ENCODE results near the gene KCNA1. TPM values are rescaled to one million over a fixed set of nuclear protein-coding genes. Genes with fewer than 3 reads are reported as not detected.

The KCNA1 gene
- total RNA-seq, 1 experiment from 2014 or later, result not detected

DNA sequence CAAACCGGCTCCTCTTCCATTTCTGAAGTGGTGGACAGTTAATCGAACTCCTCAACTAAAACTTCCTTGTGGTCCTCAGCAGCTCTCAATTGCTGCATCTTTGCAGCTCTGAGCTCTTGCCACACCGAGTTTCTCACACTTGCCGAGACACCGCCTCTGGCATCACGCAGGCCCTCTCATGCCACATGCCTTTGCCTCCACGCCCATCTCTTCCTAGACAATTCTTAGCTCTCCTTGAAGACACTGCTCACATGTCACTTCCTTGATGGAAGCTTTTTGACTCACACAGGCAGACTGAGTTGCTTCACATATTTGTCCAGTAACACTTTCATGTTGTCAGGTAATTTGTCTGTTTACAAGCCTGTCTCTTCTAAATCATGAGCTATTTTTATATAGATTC, 29.2 kb downstream of the KCNA1 start:
- Histone ChIP-seq H3K27me3 (ENCODE audit: control insufficient read depth, insufficient read depth, low read length) (no peaks in the 10 kb centered on the region), H3K36me3 (replicated peaks; ENCODE audit: control insufficient read depth, insufficient read depth, low read length) (no peaks in the 10 kb centered on the region)

GRCh38 chr12:4939418-4940023, 29.8 kb downstream of the KCNA1 start:
- Histone ChIP-seq H3K4me3 (ENCODE audit: insufficient read depth, low read depth, low read length) (no peak overlapping the region), H3K27me3 (ENCODE audit: control insufficient read depth, insufficient read depth, low read length) (no peaks in the 10 kb centered on the region), H3K36me3 (replicated peaks; ENCODE audit: control insufficient read depth, insufficient read depth, low read length) (no peaks in the 10 kb centered on the region)
- no peak for DNase-seq

More for the DNA sequence above, 29.2 kb downstream of the KCNA1 start:
- H3K4me3 ChIP-seq (ENCODE audit: insufficient read depth, low read depth, low read length), result no peak overlapping the region
- no peak for DNase-seq

DNA sequence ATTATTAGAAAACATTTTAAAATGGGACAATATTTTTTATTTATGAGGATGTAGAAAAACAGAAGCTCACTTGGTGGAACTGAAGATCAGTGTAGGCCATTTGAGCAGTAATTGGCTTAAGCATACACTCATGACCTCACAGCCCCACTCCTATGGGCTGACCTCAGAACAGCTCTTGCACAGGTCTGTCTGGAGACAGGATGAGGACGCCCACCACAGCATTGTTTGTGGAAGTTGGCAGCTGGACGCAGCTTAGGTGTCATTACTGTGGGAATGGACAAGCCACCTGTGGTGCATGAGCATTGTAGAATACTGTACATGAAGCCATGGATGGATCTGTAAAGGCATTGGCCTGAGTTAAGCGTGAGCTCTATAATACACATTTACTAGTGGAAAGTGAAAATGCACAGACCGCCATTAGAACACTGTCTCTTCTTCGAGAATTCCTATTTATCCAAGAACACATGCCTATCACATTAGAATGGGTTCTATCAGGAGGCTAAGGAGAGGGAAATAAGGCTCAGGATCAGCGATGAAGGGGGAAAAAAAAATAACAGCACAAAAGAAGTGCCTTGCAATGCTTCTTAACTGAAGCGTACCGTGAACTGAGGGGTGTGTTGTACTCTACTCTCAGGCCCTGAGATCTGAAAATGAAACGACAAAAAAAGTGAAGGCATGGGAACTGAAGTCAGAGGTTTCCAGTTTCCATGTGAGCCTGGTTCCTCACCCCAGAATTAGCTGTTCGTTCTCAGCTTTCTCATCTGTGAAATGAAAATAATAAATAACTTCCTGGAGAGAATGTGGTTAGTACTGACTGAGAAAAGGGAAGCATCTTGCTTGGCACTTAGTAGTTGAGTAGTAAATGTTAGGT, 33.6 kb downstream of the KCNA1 start:
- H3K4me3 ChIP-seq (ENCODE audit: insufficient read depth, low read depth, low read length), result no peak overlapping the region
- no peaks in the 10 kb centered on the region for H3K27me3 ChIP-seq (ENCODE audit: control insufficient read depth, insufficient read depth, low read length)
- DNase-seq, result no peak
- H3K36me3 ChIP-seq (replicated peaks; ENCODE audit: control insufficient read depth, insufficient read depth, low read length), result no peaks in the 10 kb centered on the region

DNA sequence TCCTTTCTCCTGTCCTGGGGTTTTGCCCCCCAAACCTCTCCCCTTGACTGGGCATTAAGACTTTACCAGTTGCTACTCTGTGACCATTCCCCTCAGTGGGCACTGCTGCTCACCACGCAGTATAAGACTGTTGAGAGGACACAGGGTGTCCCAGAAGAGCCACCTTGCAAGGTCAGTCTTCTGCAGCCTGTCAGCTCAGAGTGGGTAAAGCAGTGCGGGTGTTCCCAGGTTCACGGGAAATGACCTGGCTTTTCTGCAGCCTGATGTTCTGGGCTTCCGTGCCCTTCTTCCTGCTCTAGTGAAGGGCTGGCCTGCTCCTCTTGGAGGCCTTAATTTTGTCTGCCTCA, 34.2 kb downstream of the KCNA1 start:
- no peaks in the 10 kb centered on the region for H3K27me3 ChIP-seq (ENCODE audit: control insufficient read depth, insufficient read depth, low read length)
- no peak overlapping the region for H3K4me3 ChIP-seq (ENCODE audit: insufficient read depth, low read depth, low read length)
- no peak for DNase-seq
- H3K36me3 ChIP-seq (replicated peaks; ENCODE audit: control insufficient read depth, insufficient read depth, low read length), result no peaks in the 10 kb centered on the region

DNA sequence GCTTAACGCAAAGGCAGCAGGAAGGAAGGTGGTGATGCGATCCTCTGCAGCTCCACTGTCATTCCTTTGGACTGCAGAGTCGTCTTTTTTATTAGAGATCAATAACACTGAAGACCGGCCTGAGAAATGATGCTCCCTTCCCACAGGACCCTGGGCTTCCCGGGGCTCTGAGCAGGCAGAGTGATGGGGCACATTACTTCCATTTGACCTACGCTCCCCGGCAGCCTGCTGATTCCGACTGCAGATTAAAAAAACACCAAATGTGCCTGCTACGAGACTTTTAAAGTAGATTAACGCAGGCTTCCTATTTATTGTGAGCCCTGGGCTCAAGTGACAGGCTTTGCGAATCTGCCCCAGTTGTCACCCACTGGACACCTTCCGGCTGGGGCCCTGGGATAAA, 37.5 kb downstream of the KCNA1 start:
- Histone ChIP-seq H3K36me3 (replicated peaks; ENCODE audit: control insufficient read depth, insufficient read depth, low read length) (no peaks in the 10 kb centered on the region), H3K4me3 (ENCODE audit: insufficient read depth, low read depth, low read length) (no peak overlapping the region), H3K27me3 (ENCODE audit: control insufficient read depth, insufficient read depth, low read length) (no peaks in the 10 kb centered on the region; the same call in 1 of the 2 replicates)
- no peak for DNase-seq

DNA sequence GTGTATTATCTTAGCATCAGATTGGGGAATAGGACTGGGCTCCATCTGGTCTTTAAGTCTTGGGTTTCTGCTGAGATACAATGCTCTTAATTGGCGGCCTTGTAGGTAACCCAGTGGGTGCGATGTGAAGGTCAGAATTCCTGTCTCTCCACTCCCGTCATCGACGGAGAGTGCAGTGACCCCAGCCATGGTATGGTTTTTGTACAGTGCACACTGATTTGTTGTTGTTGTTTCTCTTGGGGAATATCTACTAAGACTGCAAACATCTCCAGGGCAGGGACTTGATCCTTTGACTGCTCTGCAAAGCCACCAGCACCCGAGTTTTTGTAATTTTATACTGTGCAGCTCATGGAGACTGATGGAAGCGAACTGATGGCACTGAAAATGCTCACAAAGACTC, 41.4 kb downstream of the KCNA1 start:
- H3K4me3 ChIP-seq (ENCODE audit: insufficient read depth, low read depth, low read length), result no peak overlapping the region
- H3K27me3 ChIP-seq (ENCODE audit: control insufficient read depth, insufficient read depth, low read length), result peaks cover 2% of the 10 kb centered on the region; the same call in 1 of the 2 replicates
- no peaks in the 10 kb centered on the region for H3K36me3 ChIP-seq (replicated peaks; ENCODE audit: control insufficient read depth, insufficient read depth, low read length)
- no peak for DNase-seq

- DNase-seq, result no peak
- Histone ChIP-seq H3K27me3 (ENCODE audit: control insufficient read depth, insufficient read depth, low read length) (peaks cover 2% of the 10 kb centered on the region; the same call in 1 of the 2 replicates), H3K4me3 (ENCODE audit: insufficient read depth, low read depth, low read length) (no peak overlapping the region), H3K36me3 (replicated peaks; ENCODE audit: control insufficient read depth, insufficient read depth, low read length) (no peaks in the 10 kb centered on the region)
These were observed 41.9 kb downstream of the KCNA1 start for GRCh38 chr12:4951601-4952000.

DNA sequence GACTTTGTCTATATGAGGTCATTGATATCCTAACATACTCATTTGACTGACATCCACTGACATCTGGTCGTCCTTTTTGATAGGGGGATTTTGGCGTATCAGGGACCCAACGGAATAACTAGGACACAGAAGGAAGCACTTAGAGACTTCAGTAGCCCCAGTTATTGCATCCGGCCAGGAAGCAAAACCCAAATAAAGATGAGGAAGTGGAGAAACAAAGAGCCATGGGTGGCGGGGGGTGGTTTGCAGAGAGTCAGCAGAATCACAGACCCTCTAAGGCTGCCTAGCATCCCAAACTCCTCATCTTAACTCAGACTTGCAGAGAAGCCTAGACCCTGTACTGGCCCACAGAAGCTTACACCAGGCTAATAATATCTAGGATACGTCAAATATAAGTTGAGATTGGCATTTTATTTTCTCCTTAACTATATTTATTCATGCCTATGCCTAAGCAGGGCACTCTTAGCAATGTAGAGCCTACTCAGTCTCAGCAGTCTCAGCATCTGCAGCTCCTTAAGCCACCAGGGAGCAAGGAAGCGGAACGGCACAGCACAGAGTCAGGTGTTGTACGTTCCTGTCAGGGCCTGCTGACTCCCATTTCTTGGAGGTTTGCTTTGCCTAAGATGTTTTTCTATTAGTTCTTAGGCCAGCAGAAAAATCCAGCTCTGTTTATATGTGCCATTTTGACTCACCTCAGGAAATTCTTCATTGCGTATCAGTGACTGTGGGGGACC, 45.1 kb downstream of the KCNA1 start:
- DNase-seq, result no peak
- Histone ChIP-seq H3K36me3 (replicated peaks; ENCODE audit: control insufficient read depth, insufficient read depth, low read length) (no peaks in the 10 kb centered on the region), H3K4me3 (ENCODE audit: insufficient read depth, low read depth, low read length) (no peak overlapping the region), H3K27me3 (ENCODE audit: control insufficient read depth, insufficient read depth, low read length) (peaks cover 2% of the 10 kb centered on the region; the same call in 1 of the 2 replicates)

- Histone ChIP-seq H3K4me3 (ENCODE audit: insufficient read depth, low read depth, low read length) (no peak overlapping the region), H3K27me3 (ENCODE audit: control insufficient read depth, insufficient read depth, low read length) (peaks cover 2% of the 10 kb centered on the region; the same call in 1 of the 2 replicates), H3K36me3 (replicated peaks; ENCODE audit: control insufficient read depth, insufficient read depth, low read length) (no peaks in the 10 kb centered on the region)
- no peak for DNase-seq
These were observed 46.3 kb downstream of the KCNA1 start for GRCh38 chr12:4956054-4956453.

GRCh38 chr12:4956968-4957367, 47.3 kb downstream of the KCNA1 start:
- peaks cover 2% of the 10 kb centered on the region; the same call in 1 of the 2 replicates for H3K27me3 ChIP-seq (ENCODE audit: control insufficient read depth, insufficient read depth, low read length)
- H3K36me3 ChIP-seq (replicated peaks; ENCODE audit: control insufficient read depth, insufficient read depth, low read length), result no peaks in the 10 kb centered on the region
- no peak for DNase-seq
- no peak overlapping the region for H3K4me3 ChIP-seq (ENCODE audit: insufficient read depth, low read depth, low read length)

DNA sequence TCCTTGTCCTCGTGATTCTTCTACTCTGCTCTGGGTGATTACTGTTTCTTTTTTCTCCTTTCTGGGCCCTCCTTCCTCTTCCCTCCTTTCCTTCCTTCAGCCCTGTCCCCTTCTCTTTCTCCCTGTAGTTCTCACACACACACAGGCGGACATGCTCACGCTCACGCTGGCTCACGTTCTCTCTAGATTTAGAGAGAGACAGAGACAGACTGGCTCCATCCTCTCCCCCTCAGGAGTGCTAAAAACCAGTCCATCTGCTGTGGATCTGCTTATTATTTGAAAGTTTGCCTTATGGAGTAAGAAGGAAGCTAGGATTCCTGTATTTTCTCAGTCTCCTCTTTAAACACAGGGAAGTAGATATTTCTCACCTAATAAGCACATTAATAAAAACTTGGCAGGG, 48.1 kb downstream of the KCNA1 start:
- peaks cover 1% of the 10 kb centered on the region; the same call in 1 of the 2 replicates for H3K27me3 ChIP-seq (ENCODE audit: control insufficient read depth, insufficient read depth, low read length)
- no peak overlapping the region for H3K4me3 ChIP-seq (ENCODE audit: insufficient read depth, low read depth, low read length)
- DNase-seq, result no peak
- H3K36me3 ChIP-seq (replicated peaks; ENCODE audit: control insufficient read depth, insufficient read depth, low read length), result no peaks in the 10 kb centered on the region

- Histone ChIP-seq H3K4me3 (ENCODE audit: insufficient read depth, low read depth, low read length) (no peak overlapping the region), H3K36me3 (replicated peaks; ENCODE audit: control insufficient read depth, insufficient read depth, low read length) (no peaks in the 10 kb centered on the region), H3K27me3 (ENCODE audit: control insufficient read depth, insufficient read depth, low read length) (no peaks in the 10 kb centered on the region; the same call in 1 of the 2 replicates)
- no peak for DNase-seq
These were observed 49.1 kb downstream of the KCNA1 start for GRCh38 chr12:4958697-4959375.

DNA sequence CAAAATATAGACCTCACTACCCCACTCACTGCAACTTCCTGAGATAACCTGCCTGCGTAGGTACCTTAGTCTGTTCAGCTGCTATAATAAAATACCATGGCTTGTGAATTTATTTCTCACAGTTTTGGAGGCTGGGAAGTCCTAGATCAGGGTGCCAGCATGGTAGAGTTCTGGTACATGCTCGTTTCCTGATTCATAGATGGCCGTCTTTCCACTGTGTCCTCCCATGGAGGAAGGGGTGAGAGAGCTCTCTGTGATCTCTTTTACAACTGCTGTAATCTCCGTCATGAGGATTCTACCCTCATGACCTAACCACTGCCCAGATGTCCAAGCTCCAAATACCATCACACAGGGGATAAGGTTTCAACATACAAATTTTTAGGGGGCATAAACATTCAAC, 49.7 kb downstream of the KCNA1 start:
- no peak for DNase-seq
- Histone ChIP-seq H3K4me3 (ENCODE audit: insufficient read depth, low read depth, low read length) (no peak overlapping the region), H3K36me3 (replicated peaks; ENCODE audit: control insufficient read depth, insufficient read depth, low read length) (no peaks in the 10 kb centered on the region), H3K27me3 (ENCODE audit: control insufficient read depth, insufficient read depth, low read length) (no peaks in the 10 kb centered on the region; the same call in 1 of the 2 replicates)

DNA sequence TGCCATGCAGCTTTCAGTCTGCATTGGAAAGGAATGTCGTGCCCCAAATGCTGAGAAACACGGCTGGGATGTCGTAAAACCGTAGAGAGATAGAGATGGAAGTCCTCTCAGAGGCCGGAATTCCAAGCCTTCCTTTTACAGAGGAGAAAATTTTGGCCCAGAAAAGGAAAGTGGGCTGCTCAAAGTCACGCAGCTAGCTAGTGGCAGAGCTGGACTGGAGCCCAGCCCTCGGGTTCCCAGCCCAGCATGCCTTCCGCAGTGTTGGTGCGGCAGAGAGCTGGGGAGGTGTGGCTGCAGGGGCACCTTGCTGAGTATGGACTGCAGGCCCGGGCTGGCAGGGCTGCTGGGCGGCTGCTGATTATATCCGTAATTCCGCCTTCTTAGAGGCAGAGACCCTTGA, 50.3 kb downstream of the KCNA1 start:
- DNase-seq, result peak; percentile 64
- no peaks in the 10 kb centered on the region for H3K36me3 ChIP-seq (replicated peaks; ENCODE audit: control insufficient read depth, insufficient read depth, low read length)
- H3K27me3 ChIP-seq (ENCODE audit: control insufficient read depth, insufficient read depth, low read length), result no peaks in the 10 kb centered on the region; the same call in 1 of the 2 replicates

More for the DNA sequence above, 50.3 kb downstream of the KCNA1 start:
- no peak overlapping the region for H3K4me3 ChIP-seq (ENCODE audit: insufficient read depth, low read depth, low read length)
